ENCODE measurements around the gene POLRMT. TPM values are rescaled to one million over a fixed set of nuclear protein-coding genes. Genes with fewer than 3 reads are reported as not detected.
A peak's percentile ranks its signal among the peaks of the same experiment; 100 is the strongest.

The POLRMT gene
- total RNA-seq, 2 experiments from 2014 or later: 42.1 to 52.3 TPM

DNA sequence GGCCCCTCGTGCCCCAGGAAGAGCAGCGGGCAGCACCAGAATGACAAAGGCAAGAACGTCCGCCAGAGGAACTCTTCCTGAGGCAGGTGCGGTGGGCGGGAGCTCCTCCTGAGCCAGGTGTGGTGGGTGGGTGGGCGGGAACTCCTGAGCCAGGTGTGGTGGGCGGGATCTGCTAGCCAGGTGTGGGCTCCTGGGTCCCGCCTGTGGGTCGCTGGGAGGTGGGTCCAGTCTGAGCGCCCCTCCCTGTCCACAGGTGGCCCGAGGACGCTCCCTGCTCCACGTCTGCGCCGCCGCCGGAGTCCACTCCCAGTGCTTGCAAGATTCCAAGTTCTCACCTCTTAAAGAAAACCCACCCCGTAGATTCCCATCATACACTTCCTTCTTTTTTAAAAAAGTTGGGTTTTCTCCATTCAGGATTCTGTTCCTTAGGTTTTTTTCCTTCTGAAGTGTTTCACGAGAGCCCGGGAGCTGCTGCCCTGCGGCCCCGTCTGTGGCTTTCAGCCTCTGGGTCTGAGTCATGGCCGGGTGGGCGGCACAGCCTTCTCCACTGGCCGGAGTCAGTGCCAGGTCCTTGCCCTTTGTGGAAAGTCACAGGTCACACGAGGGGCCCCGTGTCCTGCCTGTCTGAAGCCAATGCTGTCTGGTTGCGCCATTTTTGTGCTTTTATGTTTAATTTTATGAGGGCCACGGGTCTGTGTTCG, 50.7 kb downstream of the POLRMT start:
- CTCF ChIA-PET: interaction anchor here (1.2 kb wide), 1 partner anchor 12 kb away, joined by 3 read pairs; no protein-coding TSS in a partner anchor

DNA sequence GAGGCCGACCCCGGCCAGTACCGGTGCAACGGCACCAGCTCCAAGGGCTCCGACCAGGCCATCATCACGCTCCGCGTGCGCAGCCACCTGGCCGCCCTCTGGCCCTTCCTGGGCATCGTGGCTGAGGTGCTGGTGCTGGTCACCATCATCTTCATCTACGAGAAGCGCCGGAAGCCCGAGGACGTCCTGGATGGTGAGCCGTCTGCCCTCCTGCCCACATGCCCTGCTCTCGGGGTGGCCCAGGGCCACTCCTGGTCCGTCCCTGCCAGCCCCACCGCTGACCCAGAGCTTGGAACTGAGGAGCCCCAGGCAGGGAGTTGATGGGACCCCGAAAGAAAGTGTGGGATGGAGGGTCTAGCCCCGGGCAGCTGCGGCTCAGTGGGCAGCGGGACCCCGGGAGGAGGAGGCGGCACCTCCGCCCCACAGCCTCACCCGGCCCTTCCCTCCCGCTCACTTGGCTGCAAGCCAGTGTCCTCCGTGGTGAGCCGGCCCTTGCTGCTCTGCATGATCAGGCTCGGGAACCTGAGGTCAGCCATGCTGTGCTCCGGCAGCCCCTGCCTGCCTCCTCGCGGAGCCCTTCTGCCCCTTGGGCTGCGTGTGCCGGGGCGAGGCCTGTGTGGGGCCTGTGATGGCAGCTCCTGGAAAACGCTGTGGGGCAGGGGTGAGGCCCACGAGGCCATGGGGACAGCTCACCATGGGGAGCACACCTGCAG, 51.8 kb downstream of the POLRMT start:
- Mint-ChIP-seq H3K27me3 (no peaks in the 10 kb centered on the region), H3K4me3 (no peak overlapping the region), H3K4me1 (peaks cover 7% of the 10 kb centered on the region), H3K27ac (no peak overlapping the region), H3K36me3 (ENCODE audit: low read depth) (peaks cover 3% of the 10 kb centered on the region), H3K9me3 (no peaks in the 10 kb centered on the region)
- CTCF ChIA-PET: interaction anchor here (0.5 to 1.2 kb wide), 2 partner anchors 13 to 191 kb away, joined by 3 read pairs; no protein-coding TSS in a partner anchor
- POLR2A ChIA-PET: no interaction called here
- DNase-seq: no peak

More for the DNA sequence above, 50.7 kb downstream of the POLRMT start:
- H3K27me3 Mint-ChIP-seq: no peaks in the 10 kb centered on the region
- DNase-seq: no peak
- POLR2A ChIA-PET: no interaction called here
- peaks cover 3% of the 10 kb centered on the region for H3K36me3 Mint-ChIP-seq (ENCODE audit: low read depth)
- H3K27ac Mint-ChIP-seq: no peak overlapping the region
- H3K4me3 Mint-ChIP-seq: no peak overlapping the region
- peaks cover 4% of the 10 kb centered on the region for H3K4me1 Mint-ChIP-seq
- H3K9me3 Mint-ChIP-seq: no peaks in the 10 kb centered on the region

DNA sequence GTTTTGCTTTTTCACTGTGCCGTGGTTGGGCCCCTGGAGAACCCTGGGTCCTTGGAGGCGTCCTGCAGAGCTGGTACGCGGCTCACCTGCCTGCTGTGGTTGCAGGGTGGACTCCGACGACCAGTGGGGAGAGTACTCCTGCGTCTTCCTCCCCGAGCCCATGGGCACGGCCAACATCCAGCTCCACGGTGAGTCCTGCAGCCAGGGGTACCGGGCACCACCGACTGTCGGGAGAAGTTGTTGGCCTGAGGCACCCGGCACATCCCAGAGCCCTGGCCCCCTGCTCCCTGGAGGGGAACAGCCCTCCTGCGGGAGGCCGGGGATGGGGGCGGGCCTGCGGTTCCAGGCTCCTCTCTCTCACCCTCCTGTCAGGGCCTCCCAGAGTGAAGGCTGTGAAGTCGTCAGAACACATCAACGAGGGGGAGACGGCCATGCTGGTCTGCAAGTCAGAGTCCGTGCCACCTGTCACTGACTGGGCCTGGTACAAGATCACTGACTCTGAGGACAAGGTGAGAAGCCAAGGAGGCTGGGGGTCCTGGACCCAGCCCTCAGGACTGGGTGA, 53.0 kb downstream of the POLRMT start:
- Mint-ChIP-seq H3K4me1 (peaks cover 13% of the 10 kb centered on the region), H3K4me3 (no peak overlapping the region), H3K27ac (no peak overlapping the region), H3K9me3 (no peaks in the 10 kb centered on the region), H3K36me3 (ENCODE audit: low read depth) (peaks cover 3% of the 10 kb centered on the region), H3K27me3 (no peaks in the 10 kb centered on the region)
- ChIA-PET CTCF (no interaction called here), POLR2A (no interaction called here)
- no peak for DNase-seq

DNA sequence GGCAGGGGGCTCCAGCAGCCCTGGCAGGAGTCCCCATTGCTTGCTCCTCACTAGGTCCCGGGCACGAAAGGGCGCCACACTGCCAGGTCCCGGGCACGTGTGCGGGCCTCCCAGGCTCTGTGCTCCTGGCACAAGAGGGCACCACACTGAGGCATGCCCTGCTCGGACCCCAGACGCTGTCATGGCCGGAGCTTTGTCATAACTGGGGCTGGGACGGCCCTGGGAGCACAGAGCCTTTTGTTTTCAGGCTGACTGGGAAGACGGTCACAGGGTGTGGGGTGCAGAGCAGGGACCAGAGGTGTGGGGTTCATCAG, 53.5 kb downstream of the POLRMT start:
- no peak for DNase-seq
- Mint-ChIP-seq H3K4me3 (no peak overlapping the region), H3K36me3 (ENCODE audit: low read depth) (peaks cover 3% of the 10 kb centered on the region), H3K4me1 (peaks cover 15% of the 10 kb centered on the region), H3K9me3 (no peaks in the 10 kb centered on the region), H3K27ac (no peak overlapping the region), H3K27me3 (no peaks in the 10 kb centered on the region)
- CTCF ChIA-PET: no interaction called here
- POLR2A ChIA-PET: no interaction called here

DNA sequence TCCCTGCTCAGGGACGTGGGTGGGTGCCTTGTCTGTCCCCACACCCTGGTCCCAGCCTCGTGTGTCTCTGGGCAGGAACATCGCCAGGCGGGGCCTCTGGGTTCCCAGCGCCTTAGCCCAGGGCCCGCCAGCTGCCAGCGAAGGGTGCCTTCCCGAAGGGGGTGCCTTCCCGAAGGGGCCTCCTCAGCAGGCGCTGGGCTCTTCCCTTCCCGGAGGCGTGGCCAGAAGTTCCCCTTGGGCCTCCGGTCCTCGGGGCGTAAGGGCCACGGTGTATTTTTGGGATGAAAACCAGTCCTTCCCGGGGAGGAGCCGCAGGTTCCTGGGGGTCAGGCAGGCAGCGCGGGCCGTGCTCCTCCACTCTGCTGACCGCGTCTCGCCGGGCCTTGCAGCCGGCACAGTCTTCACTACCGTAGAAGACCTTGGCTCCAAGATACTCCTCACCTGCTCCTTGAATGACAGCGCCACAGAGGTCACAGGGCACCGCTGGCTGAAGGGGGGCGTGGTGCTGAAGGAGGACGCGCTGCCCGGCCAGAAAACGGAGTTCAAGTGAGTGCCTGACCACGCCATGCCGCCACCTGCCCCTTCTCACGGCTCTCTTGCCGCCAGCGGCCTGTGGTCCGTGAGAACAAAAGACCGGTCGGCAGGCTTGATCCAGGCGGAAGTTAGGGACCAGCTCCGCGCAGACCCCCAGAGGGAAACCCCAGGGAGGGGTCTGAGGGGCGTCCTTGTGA, 54.1 kb downstream of the POLRMT start:
- Mint-ChIP-seq H3K4me3 (no peak overlapping the region), H3K9me3 (no peaks in the 10 kb centered on the region), H3K27ac (no peak overlapping the region), H3K36me3 (ENCODE audit: low read depth) (peaks cover 3% of the 10 kb centered on the region), H3K27me3 (no peaks in the 10 kb centered on the region), H3K4me1 (peaks cover 20% of the 10 kb centered on the region)
- POLR2A ChIA-PET: no interaction called here
- DNase-seq: no peak
- CTCF ChIA-PET: no interaction called here

DNA sequence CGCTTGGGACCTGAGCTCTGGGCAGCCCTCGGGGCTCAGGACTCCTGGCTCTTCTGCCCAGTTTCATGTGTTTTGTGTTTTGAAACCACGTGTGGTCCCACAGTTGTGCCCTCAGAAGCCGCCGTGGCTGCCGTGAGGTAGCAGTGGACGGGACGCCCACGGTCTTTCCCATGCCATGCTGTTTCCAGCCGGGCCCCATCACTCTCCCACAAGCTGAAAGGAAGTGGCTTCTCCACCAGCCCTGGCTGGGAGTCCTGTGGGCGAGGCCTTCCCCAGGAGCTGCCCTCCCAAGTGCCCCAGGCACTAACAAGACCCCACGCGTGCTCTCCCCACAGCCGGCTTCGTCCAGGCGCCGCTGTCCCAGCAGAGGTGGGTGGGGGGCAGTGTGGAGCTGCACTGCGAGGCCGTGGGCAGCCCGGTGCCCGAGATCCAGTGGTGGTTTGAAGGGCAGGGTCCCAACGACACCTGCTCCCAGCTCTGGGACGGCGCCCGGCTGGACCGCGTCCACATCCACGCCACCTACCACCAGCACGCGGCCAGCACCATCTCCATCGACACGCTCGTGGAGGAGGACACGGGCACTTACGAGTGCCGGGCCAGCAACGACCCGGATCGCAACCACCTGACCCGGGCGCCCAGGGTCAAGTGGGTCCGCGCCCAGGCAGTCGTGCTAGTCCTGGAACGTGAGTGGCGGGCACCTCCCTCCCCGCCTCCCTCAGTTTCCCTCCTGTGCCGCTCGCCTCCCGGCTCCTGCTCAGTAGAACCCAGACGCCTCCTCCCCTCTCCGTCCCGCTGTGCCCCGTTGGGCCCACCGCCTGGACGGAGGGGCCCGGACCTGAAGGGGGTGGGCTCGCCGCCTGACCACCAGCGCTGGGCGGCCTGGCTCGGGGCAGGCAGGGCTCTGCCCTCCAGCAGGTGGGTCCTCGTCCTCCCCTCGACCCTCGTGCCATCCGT, 55.6 kb downstream of the POLRMT start:
- peaks cover 27% of the 10 kb centered on the region for H3K4me1 Mint-ChIP-seq
- H3K36me3 Mint-ChIP-seq (ENCODE audit: low read depth): no peaks in the 10 kb centered on the region
- POLR2A ChIA-PET: no interaction called here
- peak overlapping the region; percentile 13 for H3K27ac Mint-ChIP-seq
- CTCF ChIA-PET: no interaction called here
- no peak for DNase-seq
- H3K27me3 Mint-ChIP-seq: no peaks in the 10 kb centered on the region
- H3K9me3 Mint-ChIP-seq: no peaks in the 10 kb centered on the region
- H3K4me3 Mint-ChIP-seq: no peak overlapping the region

DNA sequence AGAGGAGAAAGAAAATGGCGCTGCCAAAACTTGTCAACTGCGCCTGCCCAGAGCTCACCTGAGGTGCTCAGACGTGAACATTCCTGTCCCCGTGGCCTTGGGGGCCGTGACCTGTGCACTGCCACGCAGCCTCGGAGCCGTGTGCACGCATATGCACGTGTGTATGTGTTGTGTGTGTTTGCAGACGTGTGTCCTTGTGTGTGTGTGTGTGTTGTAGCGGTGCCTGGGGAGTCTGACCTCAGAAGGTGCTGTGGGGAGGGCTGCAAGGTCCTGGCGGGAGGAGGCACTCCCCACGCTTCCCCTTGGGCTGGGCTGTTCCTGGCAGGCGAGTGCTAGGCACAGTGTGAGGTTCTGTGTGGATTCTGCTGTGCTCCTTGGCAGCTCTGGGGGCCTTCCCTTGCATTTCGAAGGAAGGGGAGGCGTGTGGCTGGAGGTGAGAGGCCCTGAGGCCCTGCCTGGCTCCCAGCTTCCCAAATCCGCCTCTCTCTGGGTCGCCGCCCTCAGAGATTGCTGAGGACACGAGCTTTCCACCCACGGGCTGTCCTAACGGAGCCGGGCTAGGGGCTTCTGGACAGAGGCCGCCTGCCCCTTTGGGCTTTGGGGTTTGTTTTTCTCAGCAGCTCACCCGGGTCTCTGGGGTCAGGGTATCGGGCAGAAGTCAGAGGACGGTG, 56.4 kb downstream of the POLRMT start:
- no peaks in the 10 kb centered on the region for H3K36me3 Mint-ChIP-seq (ENCODE audit: low read depth)
- ChIA-PET POLR2A (no interaction called here), CTCF (interaction anchor here (0.6 to 0.8 kb wide), 2 partner anchors 21 to 157 kb away, joined by 3 read pairs; no protein-coding TSS in a partner anchor)
- no peaks in the 10 kb centered on the region for H3K9me3 Mint-ChIP-seq
- H3K27me3 Mint-ChIP-seq: no peaks in the 10 kb centered on the region
- no peak overlapping the region for H3K4me3 Mint-ChIP-seq
- peaks cover 29% of the 10 kb centered on the region for H3K4me1 Mint-ChIP-seq
- no peak overlapping the region for H3K27ac Mint-ChIP-seq
- DNase-seq: no peak

DNA sequence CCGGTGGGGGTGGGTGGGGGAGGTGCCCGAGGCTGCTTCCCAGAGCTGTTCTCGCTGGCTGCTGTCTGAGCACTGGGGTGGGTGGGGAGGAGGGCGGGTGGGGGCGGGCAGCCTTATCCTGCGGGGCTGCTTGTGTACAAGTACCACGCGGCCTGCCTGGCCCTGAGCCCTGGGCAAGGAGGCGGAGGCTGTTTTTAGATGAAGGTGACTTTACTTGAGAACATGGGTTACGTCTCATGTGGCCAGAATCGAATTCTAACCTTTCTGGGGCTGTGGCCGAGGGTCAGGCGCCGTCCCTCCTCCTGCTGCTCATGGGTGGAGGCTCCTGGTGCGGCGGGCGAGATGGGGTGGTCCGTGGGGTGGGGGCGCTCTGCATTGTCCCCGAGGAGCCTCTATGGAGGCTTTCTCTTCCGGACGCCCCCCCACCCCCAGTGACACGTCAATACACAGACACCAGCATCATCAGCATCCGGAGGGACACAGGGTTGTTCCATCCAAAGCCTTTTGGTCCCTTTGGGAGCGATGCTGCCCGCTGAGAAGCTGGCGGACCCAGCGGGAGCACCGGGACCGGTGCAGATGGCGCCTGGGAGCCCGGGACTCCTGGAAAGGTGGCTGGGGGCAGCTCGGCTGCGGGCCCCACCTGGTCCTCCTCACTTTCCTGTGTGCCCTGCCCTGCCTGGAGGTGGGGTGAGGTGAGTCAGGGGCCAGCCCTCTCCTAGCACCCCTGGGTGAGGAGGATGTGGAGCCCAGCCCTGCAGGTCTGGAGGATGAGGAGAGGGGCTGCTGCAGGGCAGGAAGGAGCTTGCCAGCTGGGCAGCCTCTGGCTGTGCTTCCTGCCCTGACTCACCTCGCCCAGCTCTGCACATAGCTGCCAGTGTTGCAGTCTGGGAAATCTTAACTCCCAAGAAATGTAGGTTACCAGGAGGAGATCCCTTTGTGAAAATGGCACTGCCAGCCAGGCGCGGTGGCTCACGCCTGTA, 57.5 kb downstream of the POLRMT start:
- CTCF ChIA-PET: interaction anchor here (0.6 to 1.7 kb wide), 2 partner anchors 69 to 158 kb away, joined by 3 to 5 read pairs; no protein-coding TSS in a partner anchor
- Mint-ChIP-seq H3K4me1 (peaks cover 38% of the 10 kb centered on the region), H3K36me3 (ENCODE audit: low read depth) (no peaks in the 10 kb centered on the region), H3K4me3 (no peak overlapping the region), H3K27me3 (no peaks in the 10 kb centered on the region), H3K9me3 (no peaks in the 10 kb centered on the region), H3K27ac (no peak overlapping the region)
- no peak for DNase-seq
- POLR2A ChIA-PET: no interaction called here

DNA sequence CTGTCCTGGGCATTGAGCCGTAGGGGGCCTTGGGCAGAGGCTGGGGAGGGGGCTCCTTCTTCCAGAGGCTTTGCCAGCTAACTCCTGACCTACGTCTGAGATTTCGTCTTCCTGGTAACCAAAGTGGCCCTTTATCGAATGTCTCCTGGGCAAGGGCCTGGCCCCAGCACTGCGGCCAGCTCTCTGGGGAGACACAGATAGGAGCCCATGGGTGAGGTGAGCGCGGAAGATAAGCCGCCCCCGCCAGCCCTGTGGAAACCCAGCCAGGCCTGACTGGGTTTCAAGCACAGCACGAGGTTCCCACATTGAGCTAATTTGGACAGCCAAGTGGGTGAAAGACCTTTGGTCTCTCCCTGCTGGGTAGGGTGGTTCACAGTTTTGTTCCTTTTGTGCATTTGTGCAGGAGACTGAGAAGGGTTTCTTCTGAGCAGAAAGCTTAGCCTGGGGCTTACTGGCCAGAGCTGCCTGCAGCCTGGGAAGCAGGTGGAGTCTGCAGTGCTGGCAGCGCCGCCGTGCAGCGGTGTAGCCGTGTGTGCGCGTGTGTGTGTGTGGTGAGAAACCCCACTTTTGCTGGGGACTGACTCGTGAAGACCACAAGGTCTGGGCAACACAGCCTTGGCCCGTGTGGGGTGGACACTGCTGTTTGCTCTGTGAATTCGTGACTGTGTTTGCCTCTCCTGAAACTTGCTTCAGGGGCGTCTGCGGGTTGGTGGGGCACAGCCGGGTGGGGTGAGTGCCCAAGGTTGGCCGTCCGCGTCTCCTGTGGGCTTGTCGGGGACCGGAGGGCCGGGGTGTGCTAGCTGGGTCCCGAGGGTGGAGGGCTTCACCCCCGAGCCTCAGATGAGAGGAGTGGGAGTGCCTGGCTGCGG, 58.4 kb downstream of the POLRMT start:
- CTCF ChIA-PET: interaction anchor here (0.6 to 1.7 kb wide), 5 partner anchors 10 to 156 kb away, joined by 3 to 8 read pairs (median 4); no protein-coding TSS in a partner anchor
- H3K27ac Mint-ChIP-seq: peak overlapping the region; percentile 50
- no peaks in the 10 kb centered on the region for H3K36me3 Mint-ChIP-seq (ENCODE audit: low read depth)
- POLR2A ChIA-PET: no interaction called here
- peaks cover 40% of the 10 kb centered on the region for H3K4me1 Mint-ChIP-seq
- DNase-seq: no peak
- H3K9me3 Mint-ChIP-seq: no peaks in the 10 kb centered on the region
- H3K4me3 Mint-ChIP-seq: peak overlapping the region; percentile 84
- no peaks in the 10 kb centered on the region for H3K27me3 Mint-ChIP-seq

DNA sequence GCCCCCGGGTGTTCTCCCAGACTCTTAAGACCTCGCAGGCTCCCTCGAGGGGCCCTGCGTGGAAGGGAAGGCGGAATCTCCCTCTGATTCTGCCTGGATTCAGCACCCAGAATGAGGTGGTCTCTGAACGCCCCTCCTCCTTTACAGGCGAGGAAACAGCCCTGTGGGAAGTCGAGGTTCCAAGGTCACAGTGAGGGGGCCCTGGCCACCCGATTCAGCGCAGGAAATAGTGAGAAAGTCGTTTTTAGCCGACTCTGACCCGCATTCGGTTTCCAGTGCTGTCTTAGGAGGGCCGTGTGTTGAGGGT, 59.9 kb downstream of the POLRMT start:
- no peak for DNase-seq
- Mint-ChIP-seq H3K27ac (no peak overlapping the region), H3K4me1 (peaks cover 44% of the 10 kb centered on the region), H3K27me3 (no peaks in the 10 kb centered on the region), H3K36me3 (ENCODE audit: low read depth) (no peaks in the 10 kb centered on the region), H3K9me3 (no peaks in the 10 kb centered on the region), H3K4me3 (peak overlapping the region; percentile 84)
- POLR2A ChIA-PET: no interaction called here
- CTCF ChIA-PET: no interaction called here
